Liver (tissue), 9 donors: ENCODE data around the gene FSD1. TPM values are rescaled to one million over a fixed set of nuclear protein-coding genes. Genes with fewer than 3 reads are reported as not detected.

Experiments used
- DNase-seq: peaks from one replicate; pipeline ENCODE4 v3.0.0-alpha.2; 2017; ENCODE audit warnings: low spot score
- H3K27ac ChIP-seq, 2 donors: one replicate each; pipeline ENCODE4 v1.7.0; 2013; ENCODE audit warnings: inconsistent platforms in 2 of 2, low read length in 2 of 2, control low read depth in 1 of 2, low read depth in 1 of 2, mild to moderate bottlenecking in 1 of 2
- H3K27me3 ChIP-seq, 4 donors: one replicate each; pipeline versions ENCODE4 v1.6.1 to v1.7.0; 2013; ENCODE audit warnings: low read length in 3 of 4, inconsistent platforms in 1 of 4, mild to moderate bottlenecking in 1 of 4, moderate library complexity in 1 of 4; ENCODE audit not compliant: control insufficient read depth in 4 of 4, insufficient read depth in 4 of 4
- H3K36me3 ChIP-seq, 4 donors: one replicate each; pipeline versions ENCODE4 v1.6.1 to v1.7.0; 2013; ENCODE audit warnings: low read length in 3 of 4, mild to moderate bottlenecking in 3 of 4, low read depth in 1 of 4, moderate library complexity in 1 of 4; ENCODE audit not compliant: control insufficient read depth in 4 of 4, insufficient read depth in 3 of 4
- H3K4me1 ChIP-seq, 4 donors: one replicate each; pipeline versions ENCODE4 v1.6.1 to v1.7.0; 2013; ENCODE audit warnings: low read length in 3 of 4, mild to moderate bottlenecking in 3 of 4, moderate library complexity in 1 of 4; ENCODE audit not compliant: control insufficient read depth in 4 of 4, insufficient read depth in 4 of 4
- H3K4me3 ChIP-seq, 3 donors: one replicate each; pipeline versions ENCODE4 v1.6.1 to v1.7.0; 2013; ENCODE audit warnings: low read length in 3 of 3, control low read depth in 1 of 3, low read depth in 1 of 3, mild to moderate bottlenecking in 1 of 3
- H3K9ac ChIP-seq, 2 donors: one replicate each; pipeline ENCODE4 v1.7.0; 2013; ENCODE audit warnings: low read length in 2 of 2, mild to moderate bottlenecking in 2 of 2, moderate library complexity in 2 of 2, control low read depth in 1 of 2, low read depth in 1 of 2
- H3K9me3 ChIP-seq, 4 donors: one replicate each; pipeline versions ENCODE4 v1.6.1 to v1.7.0; 2013; ENCODE audit warnings: low read length in 3 of 4; ENCODE audit not compliant: control insufficient read depth in 4 of 4
- ATF3 ChIP-seq: IDR thresholded peaks from 2 replicates; pipeline ENCODE4 v1.6.1; 2016; ENCODE audit warnings: antibody characterized with exemption
- EGR1 ChIP-seq, 2 donors: IDR thresholded peaks; 2 replicates each; pipeline ENCODE4 v1.6.1; 2016 to 2018; ENCODE audit warnings: antibody characterized with exemption in 2 of 2, low read depth in 2 of 2
- FOXA1 ChIP-seq: IDR thresholded peaks from 2 replicates; pipeline ENCODE4 v1.6.1; 2016; ENCODE audit warnings: antibody characterized with exemption
- FOXA2 ChIP-seq: IDR thresholded peaks from 2 replicates; pipeline ENCODE4 v1.6.1; 2016; ENCODE audit warnings: antibody characterized with exemption
- GABPA ChIP-seq, 2 donors: IDR thresholded peaks in 1 of 2; conservative IDR thresholded peaks in 1 of 2; 2 replicates each; pipeline ENCODE4 v1.6.1; 2016; ENCODE audit warnings: antibody characterized with exemption in 2 of 2, mild to moderate bottlenecking in 1 of 2, moderate library complexity in 1 of 2
- HNF4A ChIP-seq, 2 donors: conservative IDR thresholded peaks; 2 replicates each; pipeline ENCODE4 v1.6.1; 2016; ENCODE audit warnings: antibody characterized with exemption in 2 of 2, mild to moderate bottlenecking in 2 of 2
- HNF4G ChIP-seq: IDR thresholded peaks from 2 replicates; pipeline ENCODE4 v1.6.1; 2016; ENCODE audit warnings: antibody characterized with exemption
- JUND ChIP-seq, 2 donors: IDR thresholded peaks; 2 replicates each; pipeline ENCODE4 v1.6.1; 2016; ENCODE audit warnings: antibody characterized with exemption in 2 of 2
- MAX ChIP-seq: IDR thresholded peaks from 2 replicates; pipeline ENCODE4 v1.6.1; 2016; ENCODE audit warnings: antibody characterized with exemption
- NR2F2 ChIP-seq: IDR thresholded peaks from 2 replicates; pipeline ENCODE4 v1.6.1; 2016; ENCODE audit warnings: antibody characterized with exemption
- RAD21 ChIP-seq, 2 donors: IDR thresholded peaks; 2 replicates each; pipeline ENCODE4 v1.6.1; 2016; ENCODE audit warnings: antibody characterized with exemption in 2 of 2, mild to moderate bottlenecking in 2 of 2
- REST ChIP-seq: IDR thresholded peaks from 2 replicates; pipeline ENCODE4 v1.6.1; 2016; ENCODE audit warnings: antibody characterized with exemption, mild to moderate bottlenecking
- RXRA ChIP-seq, 2 donors: IDR thresholded peaks; 2 replicates each; pipeline ENCODE4 v1.6.1; 2017 to 2018; ENCODE audit warnings: antibody characterized with exemption in 2 of 2, mild to moderate bottlenecking in 1 of 2
- SP1 ChIP-seq: IDR thresholded peaks from 2 replicates; pipeline ENCODE4 v1.6.1; 2018; ENCODE audit warnings: antibody characterized with exemption, mild to moderate bottlenecking
- TAF1 ChIP-seq: conservative IDR thresholded peaks from 2 replicates; pipeline ENCODE4 v1.6.1; 2016; ENCODE audit warnings: antibody characterized with exemption, mild to moderate bottlenecking
- YY1 ChIP-seq: IDR thresholded peaks from 2 replicates; pipeline ENCODE4 v1.6.1; 2016; ENCODE audit warnings: antibody characterized with exemption, mild to moderate bottlenecking
- ZBTB33 ChIP-seq: IDR thresholded peaks from 2 replicates; pipeline ENCODE4 v1.6.1; 2016; ENCODE audit warnings: antibody characterized with exemption
- WGBS: extraction: QIAGEN DNeasy Blood & Tissue Kit; methylation state at CpG from one replicate; pipeline ENCODE4 v1.1.7; 2013; 5-methylcytosine and 5-hydroxymethylcytosine counted together
- polyA plus RNA-seq, 2 donors: library from polyadenylated mRNA; stranded (reverse) in 1 of 2; unstranded in 1 of 2; fragments of 200-250 nt in 1 of 2; fragments of >200 nt in 1 of 2; fragmentation: Nextera tagmentation in 1 of 2; extraction: Ambion mirVana in 1 of 2; gene quantifications; one replicate each; pipeline versions ENCODE4 v1.2.1 to v1.2.3, GENCODE V29; 2013 to 2015
- total RNA-seq, 2 donors: library from RNA; depleted of rRNA; stranded (reverse); fragments of >200 nt; gene quantifications; one replicate each; pipeline ENCODE4 v1.2.3, GENCODE V29; 2014
- donor health status: healthy.
- donor health status: healthy.
- donor health status: healthy.
- donor health status: healthy.
- donor health status: healthy.

Gene FSD1
- total and polyA plus RNA-seq, 4 donors = 0.05 to 0.92 (median 0.19) TPM; not detected in 1

GRCh38 chr19:4297901-4298809 is 6.2 kb upstream of the FSD1 start (continued):
- TF ChIP-seq REST (no peak), ATF3 (no peak), TAF1 (no peak)

GRCh38 chr19:4298810-4299550 is 5.4 kb upstream of the FSD1 start:
- no peaks in the 10 kb centered on the region for H3K27me3 ChIP-seq

GRCh38 chr19:4300589-4300988 is 3.8 kb upstream of the FSD1 start:
- H3K27ac ChIP-seq = no peak overlapping the region
- 95% methylated on average over 3 of the region's 3 CpGs for WGBS
- H3K4me3 ChIP-seq = no peak overlapping the region
- TF ChIP-seq HNF4A (conservative IDR thresholded peaks at IDR 0.05) (no peak), ATF3 (no peak), RAD21 (IDR thresholded peaks at IDR 0.05) (no peak), EGR1 (IDR thresholded peaks at IDR 0.05; ENCODE audit: low read depth in 2 of 2) (no peak), RXRA (IDR thresholded peaks at IDR 0.05) (no peak), GABPA (IDR thresholded peaks at IDR 0.05 in 1 of 2, conservative IDR thresholded peaks at IDR 0.05 in 1 of 2) (no peak), SP1 (no peak), YY1 (no peak), MAX (no peak), FOXA1 (no peak), JUND (IDR thresholded peaks at IDR 0.05) (no peak), ZBTB33 (no peak), FOXA2 (no peak), NR2F2 (no peak), TAF1 (no peak), HNF4G (no peak)
- DNase-seq = no peak
- H3K36me3 ChIP-seq = no peaks in the 10 kb centered on the region
- no peaks in the 10 kb centered on the region for H3K27me3 ChIP-seq
- H3K4me1 ChIP-seq = no peaks in the 10 kb centered on the region
- H3K9ac ChIP-seq = no peak overlapping the region
- H3K9me3 ChIP-seq = no peaks in the 10 kb centered on the region

More at GRCh38 chr19:4298810-4299550, 5.4 kb upstream of the FSD1 start:
- H3K27ac ChIP-seq = no peak overlapping the region
- WGBS = 94% methylated on average over 8 of the region's 8 CpGs
- DNase-seq = no peak
- H3K9me3 ChIP-seq = no peaks in the 10 kb centered on the region
- H3K36me3 ChIP-seq = no peaks in the 10 kb centered on the region
- no peaks in the 10 kb centered on the region for H3K4me1 ChIP-seq
- TF ChIP-seq GABPA (IDR thresholded peaks at IDR 0.05 in 1 of 2, conservative IDR thresholded peaks at IDR 0.05 in 1 of 2) = no peak
- no peak overlapping the region for H3K9ac ChIP-seq
- H3K4me3 ChIP-seq = no peak overlapping the region
